H1 (cell line): ENCODE results near the gene SSR2. TPM values are rescaled to one million over a fixed set of nuclear protein-coding genes. Genes with fewer than 3 reads are reported as not detected.

Experiments used
- CTCF ChIA-PET: fragments of 300-600 bp; sonication (Branson Sonifier 250); formaldehyde crosslinking; loops from one replicate; lab custom pipeline; 2021; ENCODE audit not compliant: partially characterized antibody; lab: Charles Lee
- POLR2A ChIA-PET: fragments of 300-600 bp; sonication (Branson Sonifier 250); formaldehyde crosslinking; loops from one replicate; lab custom pipeline; 2021; ENCODE audit warnings: inconsistent platforms; ENCODE audit not compliant: partially characterized antibody; lab: Charles Lee
- DNase-seq, 2 experiments: peaks; one replicate each; pipeline versions ENCODE4 v3.0.0 to v3.0.0-alpha.2; 2010 to 2022; ENCODE audit warnings: low spot score in 2 of 2, low read depth in 1 of 2, mixed read lengths in 1 of 2
- FAIRE-seq: peaks from 2 replicates; lab custom pipeline; 2011; peaks lifted over from hg19 to GRCh38; lab: Jason Lieb, UNC
- H2AFZ ChIP-seq: 2 replicates; pipeline ENCODE4 v1.8.1; 2012; ENCODE audit warnings: low read length, inconsistent platforms
- H2AK5ac ChIP-seq: 2 replicates; pipeline ENCODE4 v1.6.1; 2013; ENCODE audit warnings: low read depth, low read length
- H2BK120ac ChIP-seq: replicated peaks from 2 replicates; pipeline ENCODE3; 2013; ENCODE audit warnings: low read depth, low read length, inconsistent platforms
- H2BK12ac ChIP-seq: 2 replicates; pipeline ENCODE4 v1.6.1; 2013; ENCODE audit warnings: low read depth, low read length
- H2BK15ac ChIP-seq: 2 replicates; pipeline ENCODE4 v1.6.1; 2013; ENCODE audit warnings: low read length
- H2BK20ac ChIP-seq: 2 replicates; pipeline ENCODE4 v1.6.1; 2013; ENCODE audit warnings: low read length
- H2BK5ac ChIP-seq: 2 replicates; pipeline ENCODE4 v1.6.1; 2013; ENCODE audit warnings: low read depth, low read length
- H3K14ac ChIP-seq: 2 replicates; pipeline ENCODE4 v1.6.1; 2013; ENCODE audit warnings: inconsistent platforms; ENCODE audit not compliant: insufficient read length
- H3K18ac ChIP-seq: 2 replicates; pipeline ENCODE4 v1.6.1; 2013; ENCODE audit warnings: low read length; ENCODE audit errors: extremely low read depth
- H3K23ac ChIP-seq: 2 replicates; pipeline ENCODE4 v1.6.1; 2013; ENCODE audit warnings: inconsistent platforms; ENCODE audit not compliant: insufficient read length
- H3K23me2 ChIP-seq: 2 replicates; pipeline ENCODE4 v1.6.1; 2013; ENCODE audit warnings: low read depth, low read length
- H3K27ac ChIP-seq: 2 replicates; pipeline ENCODE4 v1.6.1; 2011; ENCODE audit warnings: low read depth, low read length, inconsistent platforms
- H3K27me3 ChIP-seq, 4 experiments: replicated peaks in 1 of 4; 1 replicate in 1 of 4; 2 replicates in 3 of 4; pipeline versions ENCODE4 v1.6.1 to v1.8.1; 2011 to 2013; ENCODE audit warnings: low read length in 3 of 4, mild to moderate bottlenecking in 3 of 4, inconsistent platforms in 2 of 4, mixed read lengths in 2 of 4, moderate library complexity in 1 of 4; ENCODE audit not compliant: control insufficient read depth in 3 of 4, insufficient read depth in 3 of 4; ENCODE audit errors: extremely low read depth in 1 of 4
- H3K36me3 ChIP-seq, 4 experiments: 2 replicates each; pipeline versions ENCODE4 v1.6.1 to v1.8.1; 2011 to 2013; ENCODE audit warnings: mild to moderate bottlenecking in 4 of 4, low read length in 3 of 4, moderate library complexity in 2 of 4, control low read depth in 1 of 4, inconsistent platforms in 1 of 4; ENCODE audit not compliant: insufficient read depth in 4 of 4, control insufficient read depth in 2 of 4
- H3K4ac ChIP-seq: replicated peaks from 2 replicates; pipeline ENCODE3; 2013; ENCODE audit warnings: low read length, low read depth, mixed read lengths, inconsistent platforms; ENCODE audit not compliant: insufficient read length
- H3K4me1 ChIP-seq, 4 experiments: replicated peaks in 1 of 4; 1 replicate in 1 of 4; 2 replicates in 3 of 4; pipeline versions ENCODE4 v1.6.1 to v1.8.1; 2011 to 2013; ENCODE audit warnings: low read length in 3 of 4, inconsistent platforms in 2 of 4, mixed read lengths in 1 of 4; ENCODE audit not compliant: insufficient read depth in 4 of 4, control insufficient read depth in 3 of 4
- H3K4me2 ChIP-seq, 2 experiments: 2 replicates each; pipeline versions ENCODE4 v1.6.1 to v1.8.1; 2011 to 2013; ENCODE audit warnings: low read depth in 2 of 2, low read length in 2 of 2, control low read depth in 1 of 2, inconsistent platforms in 1 of 2, mild to moderate bottlenecking in 1 of 2; ENCODE audit not compliant: insufficient read depth in 1 of 2
- H3K4me3 ChIP-seq, 4 experiments: fragments of 200-600, 300-600 bp in 1 of 4; sonication (generic), shearing (Covaris generic), sonication (Bioruptor Twin) in 1 of 4; 2 replicates each; pipeline versions ENCODE4 v1.5.1 to v1.8.1; 2011 to 2016; ENCODE audit warnings: low read length in 4 of 4, low read depth in 3 of 4, control low read depth in 2 of 4, inconsistent platforms in 2 of 4, mild to moderate bottlenecking in 2 of 4, mixed read lengths in 1 of 4, moderate library complexity in 1 of 4; ENCODE audit not compliant: insufficient read depth in 2 of 4; ENCODE audit errors: extremely low read depth in 1 of 4
- H3K56ac ChIP-seq: replicated peaks from 2 replicates; pipeline ENCODE3; 2013; ENCODE audit warnings: low read depth, mild to moderate bottlenecking, mixed read lengths, low read length, inconsistent platforms; ENCODE audit not compliant: insufficient read length
- H3K79me1 ChIP-seq: 2 replicates; pipeline ENCODE4 v1.6.1; 2013; ENCODE audit warnings: low read depth, low read length, control low read depth
- H3K79me2 ChIP-seq, 2 experiments: 2 replicates each; pipeline versions ENCODE4 v1.6.1 to v1.8.1; 2012 to 2013; ENCODE audit warnings: low read length in 2 of 2, mild to moderate bottlenecking in 2 of 2, inconsistent platforms in 1 of 2; ENCODE audit not compliant: insufficient read depth in 2 of 2, control insufficient read depth in 1 of 2
- H3K9ac ChIP-seq, 4 experiments: replicated peaks in 1 of 4; 1 replicate in 1 of 4; 2 replicates in 3 of 4; pipeline versions ENCODE4 v1.6.1 to v1.8.1; 2011 to 2013; ENCODE audit warnings: low read depth in 3 of 4, low read length in 3 of 4, control low read depth in 2 of 4, mild to moderate bottlenecking in 2 of 4, moderate library complexity in 2 of 4, inconsistent platforms in 1 of 4; ENCODE audit errors: extremely low read depth in 1 of 4
- H3K9me3 ChIP-seq, 2 experiments: 2 replicates each; pipeline versions ENCODE4 v1.6.1 to v1.8.1; 2012 to 2013; ENCODE audit warnings: mild to moderate bottlenecking in 2 of 2, moderate library complexity in 2 of 2, control low read depth in 1 of 2, inconsistent platforms in 1 of 2, low read depth in 1 of 2, low read length in 1 of 2, mixed read lengths in 1 of 2; ENCODE audit not compliant: insufficient read depth in 2 of 2
- H4K20me1 ChIP-seq, 2 experiments: replicated peaks in 1 of 2; 2 replicates each; pipeline versions ENCODE3 to v1.8.1; 2011 to 2013; ENCODE audit warnings: inconsistent platforms in 2 of 2, low read length in 2 of 2, mild to moderate bottlenecking in 1 of 2; ENCODE audit not compliant: insufficient read depth in 2 of 2, control insufficient read depth in 1 of 2
- H4K5ac ChIP-seq: 2 replicates; pipeline ENCODE4 v1.6.1; 2013; ENCODE audit warnings: low read length, low read depth, mixed read lengths, inconsistent platforms; ENCODE audit not compliant: insufficient read length
- H4K8ac ChIP-seq: 2 replicates; pipeline ENCODE4 v1.8.0; 2013; ENCODE audit warnings: mild to moderate bottlenecking, moderate library complexity, low read length, inconsistent platforms; ENCODE audit not compliant: insufficient read depth; ENCODE audit errors: extremely low read depth
- H4K91ac ChIP-seq: replicated peaks from 2 replicates; pipeline ENCODE3; 2013; ENCODE audit warnings: low read length, mixed read lengths, inconsistent platforms; ENCODE audit not compliant: insufficient read length
- RAD21 ChIP-seq, 2 experiments: IDR thresholded peaks in 1 of 2; conservative IDR thresholded peaks in 1 of 2; 2 replicates each; pipeline ENCODE4 v1.6.1; 2011; ENCODE audit warnings: low read depth in 2 of 2, low read length in 2 of 2, improper control_type of control experiment in 1 of 2, inconsistent platforms in 1 of 2, mild to moderate bottlenecking in 1 of 2, moderate library complexity in 1 of 2
- SRF ChIP-seq: IDR thresholded peaks from 2 replicates; pipeline ENCODE4 v1.6.1; 2011; ENCODE audit warnings: mild to moderate bottlenecking, low read depth, low read length, moderate library complexity
- WGBS, 2 experiments: shearing (Covaris generic) in 1 of 2; methylation state at CpG; one replicate each; pipeline versions ENCODE4 v1.1.6 to v1.1.7; 2013 to 2015; ENCODE audit warnings: low lambda C conversion rate in 2 of 2, mixed read lengths in 2 of 2, inconsistent platforms in 1 of 2, low coverage in 1 of 2, missing lambda C conversion rate in 1 of 2; ENCODE audit not compliant: insufficient replicate concordance in 2 of 2, insufficient coverage in 1 of 2, insufficient read length in 1 of 2; ENCODE audit errors: extremely low coverage in 1 of 2, missing lambda C conversion rate in 1 of 2; 5-methylcytosine and 5-hydroxymethylcytosine counted together
- polyA plus RNA-seq, 7 experiments: library from polyadenylated mRNA; depleted of rRNA in 3 of 7; stranded (reverse) in 5 of 7; unstranded in 2 of 7; fragments of >200 nt in 5 of 7; fragments of 200-250 nt in 2 of 7; gene quantifications; 1 replicate in 5 of 7; 2 replicates in 1 of 7; 4 replicates in 1 of 7; pipeline versions ENCODE4 v1.2.1 to v1.2.3, GENCODE V29; 2011 to 2013; ENCODE audit warnings: missing spikeins in 2 of 7, mixed read lengths in 2 of 7
- total RNA-seq: library from RNA; stranded (reverse); fragmentation: NEBNext Ultra II Directional; extraction: Animal tissue kit (Norgen Biotek cat#: 25700); gene quantifications from 2 replicates; pipeline ENCODE4 v1.2.1, GENCODE V29; 2021
- TF ChIP-seq, protein P1 (sequence below), 3 experiments: IDR thresholded peaks; 1 replicate in 2 of 3; 2 replicates in 1 of 3; pipeline versions ENCODE4 v1.5.1 to v1.6.1; 2011; ENCODE audit warnings: low read length in 3 of 3, mild to moderate bottlenecking in 3 of 3, inconsistent platforms in 2 of 3, low read depth in 1 of 3, moderate library complexity in 1 of 3; ENCODE audit not compliant: insufficient read depth in 1 of 3; ENCODE audit errors: control extremely low read depth in 1 of 3

The SSR2 gene
- total and polyA plus RNA-seq, 2 of the 8 experiments (the other 6 are each of a cell fraction or from before 2014, with no cell fraction given): 190 to 648 TPM

- Histone ChIP-seq H4K20me1 (peaks cover 26 to 30% of the 10 kb centered on the region in 2 experiments), H3K27ac (no peak overlapping the region), H2BK20ac (no peak overlapping the region), H4K91ac (no peak overlapping the region), H3K56ac (no peak overlapping the region), H2AK5ac (no peak overlapping the region), H2BK15ac (no peak overlapping the region), H3K9ac (no peak overlapping the region; a peak in 1 of 7 replicates), H2BK5ac (0 out of 2 replicates have a peak overlapping the region, but pooled peaks have one; percentile 44), H3K27me3 (no peaks in the 10 kb centered on the region), H2BK120ac (no peak overlapping the region), H4K8ac (no peak overlapping the region), H3K23ac (no peak overlapping the region), H3K79me1 (peaks cover 36% of the 10 kb centered on the region), H2AFZ (no peak overlapping the region), H3K4me1 (peaks cover 15 to 38% (median 26%) of the 10 kb centered on the region in 4 experiments), H3K4me2 (peak overlapping the region; percentile 93 to 99; a peak in 3 of 4 replicates), H4K5ac (no peak overlapping the region), H3K4me3 (peak overlapping the region in 2 of 4 experiments; percentile 77 to 96; a peak in 2 of 8 replicates), H3K9me3 (no peaks in the 10 kb centered on the region), H3K79me2 (peaks cover 42 to 82% of the 10 kb centered on the region in 2 experiments), H3K23me2 (peaks cover 25% of the 10 kb centered on the region), H2BK12ac (no peak overlapping the region), H3K18ac (no peak overlapping the region; the same call in 1 of the 2 replicates), H3K4ac (no peak overlapping the region), H3K36me3 (peaks cover 0 to 3% (median 0%) of the 10 kb centered on the region in 4 experiments; a peak in 1 of 8 replicates), H3K14ac (no peak overlapping the region)
- WGBS, 2 experiments: 85% methylated on average over 13 of the region's 13 CpGs; no CpG with 5 or more reads in 1 of the 2 experiments
- FAIRE-seq (no peak), DNase-seq (no peak)
- TF ChIP-seq SRF (no peak), RAD21 (IDR thresholded peaks at IDR 0.05 in 1 of 2, conservative IDR thresholded peaks at IDR 0.05 in 1 of 2; ENCODE audit: low read depth in 2 of 2, low read length in 2 of 2) (peak; percentile 12 to 20; a peak in 2 of 4 replicates)
- TF ChIP-seq, protein P1, sequence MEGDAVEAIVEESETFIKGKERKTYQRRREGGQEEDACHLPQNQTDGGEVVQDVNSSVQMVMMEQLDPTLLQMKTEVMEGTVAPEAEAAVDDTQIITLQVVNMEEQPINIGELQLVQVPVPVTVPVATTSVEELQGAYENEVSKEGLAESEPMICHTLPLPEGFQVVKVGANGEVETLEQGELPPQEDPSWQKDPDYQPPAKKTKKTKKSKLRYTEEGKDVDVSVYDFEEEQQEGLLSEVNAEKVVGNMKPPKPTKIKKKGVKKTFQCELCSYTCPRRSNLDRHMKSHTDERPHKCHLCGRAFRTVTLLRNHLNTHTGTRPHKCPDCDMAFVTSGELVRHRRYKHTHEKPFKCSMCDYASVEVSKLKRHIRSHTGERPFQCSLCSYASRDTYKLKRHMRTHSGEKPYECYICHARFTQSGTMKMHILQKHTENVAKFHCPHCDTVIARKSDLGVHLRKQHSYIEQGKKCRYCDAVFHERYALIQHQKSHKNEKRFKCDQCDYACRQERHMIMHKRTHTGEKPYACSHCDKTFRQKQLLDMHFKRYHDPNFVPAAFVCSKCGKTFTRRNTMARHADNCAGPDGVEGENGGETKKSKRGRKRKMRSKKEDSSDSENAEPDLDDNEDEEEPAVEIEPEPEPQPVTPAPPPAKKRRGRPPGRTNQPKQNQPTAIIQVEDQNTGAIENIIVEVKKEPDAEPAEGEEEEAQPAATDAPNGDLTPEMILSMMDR (IDR thresholded peaks at IDR 0.05; ENCODE audit: control extremely low read depth in 1 of 3, insufficient read depth in 1 of 3, low read depth in 1 of 3, low read length in 3 of 3): peak; percentile 14 to 38 (median 22)
- CTCF ChIA-PET: interaction anchor here (0.5 to 9.6 kb wide), 26 partner anchors 7 to 730 kb away, joined by 3 to 126 read pairs (median 4); partner anchors contain the start of gene RAB25
- POLR2A ChIA-PET: interaction anchor here (0.9 to 16.7 kb wide), 11 partner anchors 10 to 84 kb away, joined by 3 to 282 read pairs (median 4); partner anchors contain the start of genes ARHGEF2, KHDC4, LAMTOR2 and RXFP4
Observed at GRCh38 chr1:155974208-155975115, 46.3 kb downstream of the SSR2 start.
